Left cardiac atrium (tissue), 4 donors: ENCODE results near the gene CFAP73. TPM values are rescaled to one million over a fixed set of nuclear protein-coding genes. Genes with fewer than 3 reads are reported as not detected.
A peak's percentile ranks its signal among the peaks of the same experiment; 100 is the strongest.
"Not testable (repeated sequence)": the region's sequence is repeated elsewhere in the genome, so short reads cannot be mapped to it uniquely, and the experiment has no call there.

ENCODE experiments used
- ATAC-seq, 2 donors: fragments of 200-7000 bp; cut with Tn5 transposase; one replicate each; pipeline ENCODE4 v1.9.1; 2020; ENCODE audit warnings: mild to moderate bottlenecking in 2 of 2, moderate library complexity in 2 of 2
- DNase-seq: peaks from one replicate; pipeline ENCODE4 v3.0.0-alpha.2; 2020
- intact Hi-C, 2 donors: fragments of 100-400 bp; cut with DNase I; formaldehyde crosslinking; loops; one replicate each; pipeline versions ENCODE4 v1.14.1 to v1.15.1; 2022 to 2023
- microRNA-seq, 2 donors: library from miRNA; unstranded; fragments of <30 nt; microRNA quantifications; one replicate each; pipeline ENCODE4 v1.2.0, GENCODE V29; 2020
- total RNA-seq, 2 donors: library from RNA; stranded (reverse); fragmentation: NEBNext Ultra II Directional; extraction: Animal tissue kit (Norgen Biotek cat#: 25700); gene quantifications; one replicate each; pipeline ENCODE4 v1.2.1, GENCODE V29; 2021
- donor health status: DM: no; HTN: yes; CAD: no.
- donor health status: DM: no; HTN: yes; CAD: no; lungs with severe emphysema.
- donor health status: DM: yes; HTN: yes; CAD: no.
- donor health status: Dilated cardiomyopathy.

CFAP73 gene
- total RNA-seq, 2 donors from 2014 or later, result not detected

DNA sequence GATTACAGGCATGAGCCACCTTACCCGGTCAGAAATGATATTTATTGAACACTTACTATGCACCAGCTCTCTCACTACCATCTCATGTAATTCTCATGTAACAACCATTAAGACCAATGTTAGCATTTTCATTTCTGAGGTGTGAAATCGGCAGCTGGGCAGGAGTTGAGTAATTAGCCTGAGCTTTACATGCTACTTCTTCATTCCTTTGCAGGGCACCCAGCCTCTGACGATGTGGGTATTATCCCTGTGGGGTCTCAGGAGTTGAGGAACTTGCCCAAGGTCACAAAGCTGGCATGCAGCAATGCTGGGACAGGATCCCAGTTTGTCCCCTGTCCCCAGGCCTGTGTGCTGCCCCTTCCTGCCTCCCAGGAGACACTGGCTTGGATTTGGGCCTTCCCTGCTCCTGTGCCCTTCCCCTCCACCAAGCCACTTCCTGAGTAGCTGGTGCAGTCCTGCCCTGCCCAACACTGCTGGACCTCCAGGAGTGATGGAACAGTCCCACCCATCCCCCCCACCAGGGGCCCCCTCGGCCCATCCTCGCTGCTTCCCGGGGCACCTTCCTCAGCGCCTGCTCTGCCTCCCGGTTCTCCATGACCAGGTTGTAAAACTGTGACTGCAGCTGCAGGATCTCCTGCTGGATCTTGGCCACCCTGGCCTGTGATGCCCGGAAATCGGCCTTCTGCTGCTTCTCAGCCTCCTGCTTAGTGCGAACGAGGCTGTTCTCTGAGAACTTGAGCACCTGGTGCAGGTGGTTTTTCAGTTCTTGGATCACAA lies 50.7 kb downstream of the CFAP73 start:
- DNase-seq, result no peak
- ATAC-seq, result no peak
- intact Hi-C loops, result no loop called here

DNA sequence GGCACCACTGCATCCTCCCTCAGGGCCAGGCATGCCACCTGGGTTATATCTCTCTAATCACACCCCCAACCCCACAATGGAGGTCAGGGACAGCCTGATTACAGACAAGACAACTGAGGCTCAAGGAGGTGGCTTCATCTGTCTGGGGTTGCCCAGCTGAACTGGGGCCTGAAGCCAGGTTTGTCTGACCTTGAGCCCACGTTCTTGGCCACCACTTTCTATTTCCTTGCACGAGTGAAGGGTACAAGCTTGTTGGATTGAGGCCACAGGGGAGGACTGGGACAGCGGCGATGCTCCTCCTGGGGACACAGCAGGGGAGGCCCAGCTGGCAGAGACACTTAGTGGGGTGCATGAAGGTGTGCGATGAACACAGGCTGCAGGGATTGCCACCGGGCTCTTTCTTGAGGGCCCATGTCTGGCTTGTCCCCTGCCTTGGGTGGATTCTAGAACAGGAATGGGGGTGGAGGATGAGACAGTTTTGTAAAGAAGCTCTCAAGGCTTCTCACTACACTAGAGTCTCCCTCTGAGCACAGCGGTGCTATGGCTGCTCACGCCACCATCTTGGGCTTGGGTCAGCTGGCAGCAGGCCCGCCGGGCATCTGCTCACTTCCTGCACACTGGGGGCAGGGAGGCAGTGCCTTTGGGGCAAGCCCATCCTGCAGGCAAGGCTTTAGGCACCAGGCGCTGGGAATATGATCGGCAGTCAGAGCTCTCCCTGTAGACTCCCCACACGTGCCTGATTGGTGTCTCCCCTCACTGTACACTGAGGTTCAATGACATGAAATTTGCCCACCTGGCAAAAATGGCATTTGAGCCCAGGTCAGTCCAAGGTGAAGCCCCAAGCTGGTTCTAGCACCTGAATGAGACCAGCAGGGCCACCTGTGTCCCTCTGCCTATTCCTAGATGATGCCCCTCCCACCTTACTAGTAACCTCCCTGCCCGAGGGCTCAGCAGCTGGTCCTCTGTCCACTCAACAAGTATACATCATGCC lies 52.0 kb downstream of the CFAP73 start:
- intact Hi-C loops, result no loop called here
- no peak for DNase-seq
- no peak for ATAC-seq

DNA sequence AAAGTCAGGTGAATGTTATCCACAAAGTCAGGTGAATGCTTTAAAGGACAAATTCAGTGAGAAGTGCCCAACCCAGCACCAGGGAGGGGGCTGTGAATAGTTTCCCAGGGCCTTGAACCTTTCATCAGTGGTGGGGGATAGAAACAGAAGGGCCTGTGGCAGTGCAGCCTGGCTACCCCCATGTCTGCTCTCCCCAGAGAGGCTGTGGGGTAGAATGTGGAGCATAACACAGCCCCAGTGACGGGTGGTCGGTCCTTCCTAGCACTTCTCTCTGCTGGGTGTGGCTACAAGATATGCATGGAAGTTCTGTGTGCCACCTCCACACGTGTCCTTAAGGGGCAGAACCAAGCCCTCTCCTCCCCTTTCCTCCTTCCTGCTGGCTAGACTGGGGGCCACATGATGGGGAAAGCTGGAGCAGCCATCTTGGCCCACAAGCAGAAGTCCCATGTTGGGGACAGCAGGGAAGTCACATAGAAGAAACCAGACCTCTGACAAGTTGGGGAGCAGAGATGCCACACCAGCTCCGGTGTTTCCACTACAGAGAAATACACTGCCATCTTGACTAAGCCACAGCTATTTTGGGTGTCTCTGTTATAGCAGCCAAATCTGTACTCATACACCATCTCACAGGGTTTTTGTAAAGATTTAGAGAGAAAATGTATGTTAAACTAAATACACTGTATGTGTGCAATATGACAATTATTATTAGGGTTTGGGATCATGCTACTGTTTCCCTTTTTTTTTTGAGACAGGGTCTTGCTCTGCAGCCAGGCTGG lies 53.0 kb downstream of the CFAP73 start:
- ATAC-seq (no peak), DNase-seq (no peak)
- intact Hi-C loops, result no loop called here

DNA sequence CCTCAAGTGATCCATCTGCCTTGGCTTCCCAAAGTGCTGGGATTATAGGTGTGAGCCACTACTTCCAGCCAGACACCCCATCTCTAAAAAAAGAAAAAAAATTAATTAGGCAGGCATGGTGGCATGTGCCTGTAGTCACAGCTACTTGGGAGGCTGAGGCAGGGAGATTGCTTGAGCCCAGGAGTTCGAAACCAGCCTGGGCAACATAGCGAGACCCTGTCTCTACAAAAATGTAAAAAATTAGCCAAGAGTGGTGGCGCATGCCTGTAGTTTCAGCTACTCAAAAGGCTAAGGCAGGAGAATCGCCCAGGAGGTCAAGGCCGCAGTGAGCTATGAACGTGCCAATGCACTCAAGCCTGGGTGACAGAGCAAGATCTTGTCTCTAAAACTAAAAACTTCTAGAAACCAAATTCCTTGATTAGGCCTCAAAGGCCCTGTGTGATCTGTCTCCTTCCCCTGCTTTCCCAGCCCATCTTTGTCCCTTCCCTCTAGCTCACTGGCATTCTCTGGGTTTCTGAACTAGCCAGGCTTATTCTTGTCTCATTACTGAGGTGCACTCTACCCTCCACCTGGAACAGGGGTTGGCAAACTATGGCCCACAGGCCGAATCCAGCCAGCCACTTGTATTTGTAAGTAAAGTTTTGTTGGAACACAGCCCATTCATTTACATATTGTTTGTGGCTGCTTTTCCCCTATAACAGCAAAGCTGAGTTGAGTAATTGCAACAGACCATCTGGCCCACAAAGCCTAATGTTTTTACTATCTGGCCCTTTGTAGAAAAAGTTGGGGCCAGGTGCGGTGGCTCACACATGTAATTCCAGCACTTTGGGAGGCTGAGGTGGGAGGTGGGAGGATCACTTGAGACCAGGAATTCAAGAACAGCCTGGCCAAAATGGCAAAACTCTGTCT lies 54.6 kb downstream of the CFAP73 start:
- ATAC-seq, result no peak
- no peak for DNase-seq
- intact Hi-C loops, result no loop called here

DNA sequence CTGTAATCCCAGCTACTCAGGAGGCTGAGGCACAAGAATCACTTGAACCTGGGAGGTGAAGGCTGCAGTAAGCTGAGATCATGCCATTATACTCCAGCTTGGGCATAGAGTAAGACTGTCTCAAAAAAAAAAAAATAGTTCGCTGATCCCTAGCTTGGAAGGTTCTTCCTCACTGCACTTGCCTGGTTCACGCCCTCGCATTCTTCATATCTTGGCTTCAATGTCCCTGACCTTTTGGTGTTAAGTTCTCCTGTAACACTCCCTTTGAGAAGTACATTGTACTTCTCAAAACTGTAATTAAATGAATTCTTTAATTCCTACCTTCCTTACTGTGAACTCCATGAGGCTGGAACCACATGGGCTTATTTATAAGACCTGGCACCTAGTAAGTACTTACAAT lies 55.3 kb downstream of the CFAP73 start:
- no peak for DNase-seq
- ATAC-seq, result peak in 1 of 2 donors; percentile 21
- intact Hi-C loops, result no loop called here

DNA sequence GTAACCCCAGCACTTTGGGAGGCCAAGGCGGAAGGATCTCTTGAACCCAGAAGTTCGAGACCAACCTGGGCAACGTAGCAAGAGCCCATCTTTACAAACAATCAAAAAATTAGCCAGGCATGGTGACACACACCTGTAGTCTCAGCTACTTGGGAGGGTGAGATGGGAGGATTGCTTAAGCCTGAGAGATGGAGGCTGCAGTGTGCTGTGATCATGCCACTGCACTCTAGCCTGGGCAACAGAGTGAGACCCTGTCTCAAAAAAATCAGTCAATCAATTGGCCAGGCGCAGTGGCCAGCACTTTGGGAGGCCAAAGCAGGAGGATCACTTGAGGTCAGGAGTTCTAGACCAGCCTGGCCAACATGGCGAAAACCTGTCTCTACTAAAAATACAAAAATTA lies 57.3 kb downstream of the CFAP73 start:
- DNase-seq, intact Hi-C loops, ATAC-seq: not testable (repeated sequence)

DNA sequence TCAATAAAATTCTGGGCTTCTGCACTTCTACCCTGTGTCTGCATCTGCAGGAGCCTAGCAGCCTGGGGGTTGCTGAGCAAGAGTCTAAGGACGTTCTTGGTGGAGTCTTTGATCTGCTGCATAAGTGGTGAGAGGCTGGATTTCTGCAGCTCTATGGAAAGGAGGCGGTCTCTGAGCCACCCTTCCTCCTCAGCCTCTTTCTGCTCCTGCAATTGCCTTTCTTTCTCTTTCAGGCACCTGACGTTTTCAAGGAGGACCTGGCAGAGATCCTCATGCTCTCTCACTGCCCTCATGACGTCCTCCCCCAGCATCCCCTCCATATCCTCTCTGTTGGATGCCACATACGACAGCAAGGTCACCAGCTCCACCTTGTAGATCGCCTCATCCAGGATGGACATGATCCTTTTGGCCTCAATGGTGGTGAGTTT lies 58.1 kb downstream of the CFAP73 start:
- ATAC-seq, result peak in 1 of 2 donors; percentile 5
- intact Hi-C loops, result no loop called here
- no peak for DNase-seq

DNA sequence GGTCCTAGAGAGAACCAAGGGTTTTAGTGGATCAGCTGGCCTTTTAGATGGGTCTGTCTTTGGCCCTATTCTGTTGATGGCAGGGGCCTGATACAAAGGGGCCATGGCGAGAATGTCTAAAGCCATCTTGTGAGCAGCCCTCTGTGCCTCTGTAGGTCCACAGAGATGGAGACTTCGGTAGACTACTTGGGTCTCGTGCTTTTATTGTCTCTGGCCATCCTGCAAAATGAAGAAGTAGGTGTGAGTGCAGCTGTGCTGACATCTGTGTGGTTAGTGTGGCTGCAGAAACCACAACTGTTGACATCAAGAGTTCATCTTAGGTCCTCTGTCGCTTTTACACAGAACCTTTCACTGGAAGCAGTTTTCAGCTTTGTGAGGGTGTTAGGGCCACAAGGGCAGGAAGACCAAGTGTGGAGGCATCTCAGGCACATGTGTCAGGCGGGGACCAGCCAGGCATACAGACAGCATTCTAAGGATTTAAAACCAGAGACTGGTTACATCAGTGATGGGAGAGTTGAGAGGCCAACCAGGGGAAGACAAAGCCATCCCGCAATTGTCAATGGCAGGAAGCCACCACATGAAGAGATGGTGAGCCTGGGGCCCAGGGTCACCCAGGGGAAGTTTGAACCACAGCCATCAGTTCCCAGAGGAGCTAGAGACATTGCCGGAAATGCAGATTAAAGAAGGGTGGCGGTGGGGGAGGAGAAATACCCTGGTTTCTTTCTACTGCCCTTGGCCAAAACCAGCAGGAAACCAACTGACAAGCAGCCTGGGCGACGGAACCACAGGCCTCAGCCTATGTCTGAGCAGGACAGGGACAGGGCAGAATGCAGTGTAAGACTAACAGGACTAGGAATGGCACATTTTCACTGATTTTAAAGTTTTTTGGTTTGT lies 58.8 kb downstream of the CFAP73 start:
- DNase-seq (peak; percentile 53), ATAC-seq (peak; percentile 77 to 85)

More for the DNA sequence above, 58.8 kb downstream of the CFAP73 start:
- intact Hi-C loops, result no loop called here

Small RNA genes within 50 kb of the gene (microRNA-seq; reads per million reads assigned to microRNA genes)
- 0 reads per million in 2 donors for gene MIR7106

Other genes starting within 250 kb of the CFAP73 start
- gene OAS1, start 242.8 kb upstream of the CFAP73 start, total RNA-seq, result 10 to 100 TPM; 13.8 to 18.1 TPM
- gene OAS3, start 211.2 kb upstream of the CFAP73 start, total RNA-seq, result 10 to 100 TPM in 1 of 2 donors, 1 to 10 TPM in 1; 8.1 to 19.4 TPM
- gene OAS2, start 171.2 kb upstream of the CFAP73 start, total RNA-seq, result 10 to 100 TPM in 1 of 2 donors, 1 to 10 TPM in 1; 6.5 to 18.4 TPM
- gene DTX1, start 93.0 kb upstream of the CFAP73 start, total RNA-seq, result 1 to 10 TPM; 6.3 to 9.8 TPM
- gene RASAL1, start 14.0 kb upstream of the CFAP73 start, total RNA-seq, result not detected
- 10 to 100 TPM; 32.4 to 39.4 TPM for gene DDX54, start 35.8 kb downstream of the CFAP73 start, total RNA-seq
- gene RITA1, start 36.0 kb downstream of the CFAP73 start, total RNA-seq, result 10 to 100 TPM; 10.8 to 13.0 TPM
- 10 to 100 TPM; 66.1 to 80.6 TPM for gene TPCN1, start 71.7 kb downstream of the CFAP73 start, total RNA-seq
- 10 to 100 TPM; 14.0 to 15.2 TPM for gene SLC8B1, start 185.4 kb downstream of the CFAP73 start, total RNA-seq
- gene PLBD2, start 208.9 kb downstream of the CFAP73 start, total RNA-seq, result 10 to 100 TPM; 47.5 to 48.7 TPM